Caco-2 (cell line): ENCODE results near the gene SERPINB6. TPM values are rescaled to one million over a fixed set of nuclear protein-coding genes. Genes with fewer than 3 reads are reported as not detected.

Experiments
- BruUV-seq: library from RNA; stranded (reverse); fragments of 400-500 nt; replicated peaks from 2 replicates; lab custom pipeline; 2021; lab: Mats Ljungman, UMichigan
- CTCF ChIA-PET: fragments of 300-600 bp; sonication (Branson Sonifier 250); formaldehyde crosslinking; loops from one replicate; lab custom pipeline; 2022; ENCODE audit warnings: antibody characterized with exemption; lab: Charles Lee
- POLR2A ChIA-PET: fragments of 300-600 bp; sonication (Branson Sonifier 250); formaldehyde crosslinking; loops from one replicate; lab custom pipeline; 2022; ENCODE audit warnings: antibody characterized with exemption; lab: Charles Lee
- DNase-seq, 2 experiments: peaks; one replicate each; pipeline versions ENCODE4 v3.0.0 to v3.0.0-alpha.2; 2020 to 2022
- H3K27me3 ChIP-seq: replicated peaks from 2 replicates; pipeline ENCODE4 v1.6.0; 2011; ENCODE audit warnings: low read length; ENCODE audit not compliant: control insufficient read depth, insufficient read depth
- H3K36me3 ChIP-seq: 2 replicates; pipeline ENCODE4 v1.5.1; 2011; ENCODE audit warnings: low read length; ENCODE audit not compliant: control insufficient read depth, insufficient read depth
- H3K4me1 ChIP-seq: fragments of 250-450 bp; sonication (Bioruptor Pico); 2 replicates; pipeline ENCODE4 v1.5.1; 2020; ENCODE audit warnings: mild to moderate bottlenecking
- H3K4me3 ChIP-seq: 2 replicates; pipeline ENCODE4 v1.5.1; 2011; ENCODE audit warnings: low read depth, mild to moderate bottlenecking, control low read depth, low read length
- H3K9me3 ChIP-seq: fragments of 250-450 bp; sonication (Bioruptor Pico); 2 replicates; pipeline ENCODE4 v1.5.1; 2020; ENCODE audit warnings: mild to moderate bottlenecking, moderate library complexity
- H3K27ac Mint-ChIP-seq: one replicate; pipeline ENCODE4 v1.8.0; 2022; ENCODE audit warnings: mixed read lengths; ENCODE audit not compliant: unreplicated experiment
- H3K27me3 Mint-ChIP-seq: one replicate; pipeline ENCODE4 v1.8.0; 2022; ENCODE audit warnings: mixed read lengths; ENCODE audit not compliant: insufficient read depth, unreplicated experiment
- H3K36me3 Mint-ChIP-seq: one replicate; pipeline ENCODE4 v1.8.0; 2022; ENCODE audit warnings: mild to moderate bottlenecking, mixed read lengths; ENCODE audit not compliant: insufficient read depth, unreplicated experiment
- H3K4me1 Mint-ChIP-seq: one replicate; pipeline ENCODE4 v1.8.0; 2022; ENCODE audit warnings: low read depth, mixed read lengths; ENCODE audit not compliant: unreplicated experiment
- H3K4me3 Mint-ChIP-seq: one replicate; pipeline ENCODE4 v1.8.0; 2022; ENCODE audit warnings: mild to moderate bottlenecking, moderate library complexity, mixed read lengths; ENCODE audit not compliant: unreplicated experiment
- H3K9me3 Mint-ChIP-seq: one replicate; pipeline ENCODE4 v1.8.0; 2022; ENCODE audit warnings: mixed read lengths; ENCODE audit not compliant: unreplicated experiment
- CTCF ChIP-seq, 2 experiments: fragments of 200-600 bp in 1 of 2; IDR thresholded peaks; 1 replicate in 1 of 2; 2 replicates in 1 of 2; pipeline versions ENCODE4 v1.5.1 to v1.8.0; 2011 to 2022; ENCODE audit warnings: antibody characterized with exemption in 1 of 2, control low read depth in 1 of 2, inconsistent platforms in 1 of 2, low read depth in 1 of 2, low read length in 1 of 2, mild to moderate bottlenecking in 1 of 2, moderate library complexity in 1 of 2; ENCODE audit not compliant: insufficient read depth in 1 of 2, severe bottlenecking in 1 of 2, unreplicated experiment in 1 of 2
- intact Hi-C: fragments of 100-400 bp; cut with micrococcal nuclease; formaldehyde crosslinking; loops from one replicate; pipeline ENCODE4 v1.10.0; 2022; ENCODE audit not compliant: unreplicated experiment
- total RNA-seq: library from RNA; stranded (reverse); gene quantifications from 2 replicates; pipeline ENCODE4 v1.2.3, GENCODE V29; 2022

The SERPINB6 gene
- total RNA-seq, 1 experiment from 2014 or later = 60.0 TPM

GRCh38 chr6:3013486-3013885 lies 42.1 kb upstream of the SERPINB6 start:
- Histone ChIP-seq H3K4me1 (peaks cover 21% of the 10 kb centered on the region), H3K9me3 (peaks cover 10% of the 10 kb centered on the region; the same call in 1 of the 2 replicates), H3K4me3 (no peak overlapping the region), H3K27me3 (no peaks in the 10 kb centered on the region), H3K36me3 (no peaks in the 10 kb centered on the region; the same call in 1 of the 2 replicates)
- no peak overlapping the region for H3K4me3 Mint-ChIP-seq
- POLR2A ChIA-PET = no interaction called here
- peaks cover 17% of the 10 kb centered on the region for H3K9me3 Mint-ChIP-seq
- H3K36me3 Mint-ChIP-seq = peaks cover 42% of the 10 kb centered on the region
- no TSS peak for BruUV-seq
- TF ChIP-seq CTCF (IDR thresholded peaks at IDR 0.05; ENCODE audit: insufficient read depth in 1 of 2, low read depth in 1 of 2, low read length in 1 of 2, severe bottlenecking in 1 of 2, unreplicated experiment in 1 of 2) = no peak
- H3K4me1 Mint-ChIP-seq = peaks cover 16% of the 10 kb centered on the region
- H3K27ac Mint-ChIP-seq = no peak overlapping the region
- no peaks in the 10 kb centered on the region for H3K27me3 Mint-ChIP-seq
- intact Hi-C loops = no loop called here
- no peak for DNase-seq
- CTCF ChIA-PET = no interaction called here

DNA sequence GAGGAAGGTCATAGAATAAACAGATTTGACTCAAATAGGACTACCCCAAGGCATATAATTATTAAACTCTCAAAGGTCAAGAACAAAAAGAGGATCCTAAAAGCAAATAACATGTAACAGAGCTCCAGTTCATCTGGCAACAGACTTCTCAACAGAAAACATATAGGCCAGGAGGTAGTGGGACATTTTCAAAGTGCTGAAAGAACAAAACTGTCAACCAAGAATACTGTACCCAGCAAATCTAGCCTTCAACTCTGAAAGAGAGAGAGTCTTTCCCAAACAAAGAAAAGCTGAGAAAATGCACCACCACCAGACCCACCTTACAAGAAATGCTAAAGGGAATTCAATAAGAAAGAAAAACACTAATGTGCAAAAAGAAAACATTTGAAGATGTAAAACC lies 40.2 kb upstream of the SERPINB6 start:
- H3K9me3 Mint-ChIP-seq = peaks cover 17% of the 10 kb centered on the region
- no peaks in the 10 kb centered on the region; the same call in 1 of the 2 replicates for H3K36me3 ChIP-seq
- H3K27me3 ChIP-seq = no peaks in the 10 kb centered on the region
- CTCF ChIA-PET = no interaction called here
- H3K27me3 Mint-ChIP-seq = no peaks in the 10 kb centered on the region
- intact Hi-C loops = no loop called here
- peaks cover 10% of the 10 kb centered on the region; the same call in 1 of the 2 replicates for H3K9me3 ChIP-seq
- H3K4me1 Mint-ChIP-seq = peaks cover 17% of the 10 kb centered on the region
- no peak for DNase-seq
- no peak overlapping the region for H3K4me3 Mint-ChIP-seq
- H3K36me3 Mint-ChIP-seq = peaks cover 54% of the 10 kb centered on the region
- peaks cover 22% of the 10 kb centered on the region for H3K4me1 ChIP-seq
- no TSS peak for BruUV-seq
- TF ChIP-seq CTCF (IDR thresholded peaks at IDR 0.05; ENCODE audit: insufficient read depth in 1 of 2, low read depth in 1 of 2, low read length in 1 of 2, severe bottlenecking in 1 of 2, unreplicated experiment in 1 of 2) = no peak
- no peak overlapping the region for H3K27ac Mint-ChIP-seq
- POLR2A ChIA-PET = no interaction called here
- H3K4me3 ChIP-seq = no peak overlapping the region

GRCh38 chr6:3011158-3011557 lies 39.8 kb upstream of the SERPINB6 start:
- Histone ChIP-seq H3K36me3 (no peaks in the 10 kb centered on the region; the same call in 1 of the 2 replicates), H3K4me3 (no peak overlapping the region), H3K27me3 (no peaks in the 10 kb centered on the region), H3K4me1 (peaks cover 22% of the 10 kb centered on the region), H3K9me3 (peaks cover 10% of the 10 kb centered on the region; the same call in 1 of the 2 replicates)
- BruUV-seq = no TSS peak
- Mint-ChIP-seq H3K27ac (no peak overlapping the region), H3K4me3 (no peak overlapping the region), H3K9me3 (peaks cover 17% of the 10 kb centered on the region), H3K4me1 (peaks cover 17% of the 10 kb centered on the region), H3K27me3 (no peaks in the 10 kb centered on the region), H3K36me3 (peaks cover 58% of the 10 kb centered on the region)
- no peak for DNase-seq
- intact Hi-C loops = no loop called here
- no peak for TF ChIP-seq CTCF (IDR thresholded peaks at IDR 0.05; ENCODE audit: insufficient read depth in 1 of 2, low read depth in 1 of 2, low read length in 1 of 2, severe bottlenecking in 1 of 2, unreplicated experiment in 1 of 2)
- ChIA-PET CTCF (no interaction called here), POLR2A (no interaction called here)
